HG03060 (cell line): ENCODE measurements around the gene OR2W1.

Experiments used
- ATAC-seq: cut with Tn5 transposase; IDR thresholded peaks from one replicate; pipeline ENCODE4 v1.9.1; 2021; ENCODE audit warnings: low read depth, moderate number of reproducible peaks; ENCODE audit not compliant: unreplicated experiment

The OR2W1 gene

DNA sequence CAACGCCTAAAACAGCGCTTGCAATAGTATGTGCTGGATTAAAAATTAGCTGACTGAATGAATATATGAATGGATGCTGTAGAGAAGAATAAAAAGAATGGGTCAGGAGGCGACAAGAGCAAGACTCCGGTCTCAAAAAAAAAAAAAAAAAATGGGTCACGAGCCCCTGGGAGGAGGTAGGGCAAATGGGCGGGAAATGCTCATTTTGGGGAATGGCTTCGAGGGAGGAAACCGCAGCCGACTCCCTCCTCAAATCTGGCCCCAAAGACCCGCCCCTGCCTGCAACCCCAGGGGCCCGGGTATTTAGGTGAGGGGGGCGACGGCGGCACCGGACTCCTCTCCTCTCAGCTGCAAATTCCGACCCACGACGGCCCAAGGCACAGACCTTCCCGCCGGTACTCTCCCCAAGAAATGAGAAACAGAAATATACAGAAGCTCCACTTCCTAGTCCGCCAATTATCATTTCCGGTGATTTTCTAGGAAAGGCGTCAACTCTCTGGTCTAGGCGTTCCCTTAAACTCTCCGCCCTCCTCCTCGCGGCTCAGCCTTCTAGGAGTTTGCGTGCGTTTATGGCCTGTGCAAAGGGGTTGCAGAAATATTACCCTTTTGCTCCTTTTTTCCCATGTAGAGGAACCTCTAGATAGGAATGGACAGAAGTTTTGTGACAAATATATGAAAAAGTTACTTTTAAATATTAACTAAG lies 39.6 kb downstream of the OR2W1 start, which contains the start of gene ZNF311:
Gene ZNF311, minus strand, starts transcription at position 133 of the 703 bp plus-strand sequence. CDS start 1,361 bp downstream, outside the sequence.
- no peak for ATAC-seq

GRCh38 chr6:28996844-28997510 lies 48.0 kb downstream of the OR2W1 start:
- ATAC-seq: no peak

GRCh38 chr6:28995093-28995650 lies 49.8 kb downstream of the OR2W1 start:
- no peak for ATAC-seq
